Lung (tissue), 12 donors: ENCODE data around the gene DYRK1A. TPM values are rescaled to one million over a fixed set of nuclear protein-coding genes. Genes with fewer than 3 reads are reported as not detected.

Experiments
- ATAC-seq: fragments of 200-7000 bp; cut with Tn5 transposase; one replicate; pipeline ENCODE4 v1.9.1; 2020; ENCODE audit warnings: moderate number of reproducible peaks; ENCODE audit not compliant: insufficient read depth, low FRiP score
- DNase-seq, 3 donors: peaks; one replicate each; pipeline ENCODE4 v3.0.0-alpha.2; 2013 to 2017
- H3K27ac ChIP-seq, 2 donors: one replicate each; pipeline ENCODE4 v1.5.1; 2013; ENCODE audit warnings: mild to moderate bottlenecking in 2 of 2, moderate library complexity in 2 of 2, control low read depth in 1 of 2, inconsistent platforms in 1 of 2, low read depth in 1 of 2, low read length in 1 of 2
- H3K27me3 ChIP-seq, 3 donors: one replicate each; pipeline ENCODE4 v1.5.1; 2013; ENCODE audit warnings: low read length in 2 of 3; ENCODE audit not compliant: control insufficient read depth in 3 of 3, insufficient read depth in 3 of 3
- H3K36me3 ChIP-seq, 4 donors: one replicate each; pipeline ENCODE4 v1.5.1; 2013; ENCODE audit warnings: low read length in 4 of 4, mild to moderate bottlenecking in 1 of 4, moderate library complexity in 1 of 4; ENCODE audit not compliant: control insufficient read depth in 4 of 4, insufficient read depth in 4 of 4
- H3K4me1 ChIP-seq, 5 donors: one replicate each; pipeline ENCODE4 v1.5.1; 2013; ENCODE audit warnings: low read length in 5 of 5, mild to moderate bottlenecking in 2 of 5, moderate library complexity in 1 of 5; ENCODE audit not compliant: control insufficient read depth in 5 of 5, insufficient read depth in 5 of 5
- H3K4me3 ChIP-seq: one replicate; pipeline ENCODE4 v1.5.1; 2013; ENCODE audit warnings: mild to moderate bottlenecking, control low read depth, moderate library complexity
- H3K9ac ChIP-seq, 2 donors: one replicate each; pipeline ENCODE4 v1.5.1; 2013; ENCODE audit warnings: low read length in 2 of 2, control low read depth in 1 of 2; ENCODE audit not compliant: insufficient read depth in 1 of 2
- H3K9me3 ChIP-seq, 4 donors: one replicate each; pipeline ENCODE4 v1.5.1; 2013; ENCODE audit warnings: low read length in 3 of 4, mild to moderate bottlenecking in 1 of 4, moderate library complexity in 1 of 4; ENCODE audit not compliant: control insufficient read depth in 4 of 4, insufficient read depth in 3 of 4
- CTCF ChIP-seq: IDR thresholded peaks from 2 replicates; pipeline ENCODE4 v1.5.1; 2012; ENCODE audit warnings: mild to moderate bottlenecking; ENCODE audit errors: control extremely low read depth, extremely low read depth
- WGBS, 2 donors: extraction: QIAGEN DNeasy Blood & Tissue Kit; methylation state at CpG; one replicate each; pipeline ENCODE4 v1.1.7; 2013; 5-methylcytosine and 5-hydroxymethylcytosine counted together
- polyA plus RNA-seq, 2 donors: library from polyadenylated mRNA; stranded (reverse); fragments of 200-250 nt; gene quantifications; one replicate each; pipeline ENCODE4 v1.2.1, GENCODE V29; 2013
- total RNA-seq, 2 donors: library from RNA; depleted of rRNA in 1 of 2; stranded (reverse); fragments of >200 nt in 1 of 2; gene quantifications; one replicate each; pipeline ENCODE4 v1.2.1, GENCODE V29; 2014 to 2021
- donor health status: control.
- donor health status: control.
- donor health status: Bipolar disorder and iron deficiency.
- donor health status: healthy.
- donor health status: DM: yes; HTN: yes; CAD: no.

Gene DYRK1A
- total and polyA plus RNA-seq, 4 donors: 22.1 to 149 (median 43.3) TPM

GRCh38 chr21:37503848-37504467 is 137.4 kb downstream of the DYRK1A start:
- Histone ChIP-seq H3K9ac (no peak overlapping the region), H3K36me3 (peaks cover 21 to 62% (median 36%) of the 10 kb centered on the region in 4 donors), H3K9me3 (peaks cover 0 to 4% (median 2%) of the 10 kb centered on the region in 4 donors), H3K27ac (no peak overlapping the region), H3K4me1 (no peaks in the 10 kb centered on the region), H3K27me3 (no peaks in the 10 kb centered on the region), H3K4me3 (no peak overlapping the region)
- WGBS, 2 donors: 95 to 96% methylated on average over 5 of the region's 5 CpGs
- no peak for TF ChIP-seq CTCF
- ATAC-seq (no peak), DNase-seq (no peak)

DNA sequence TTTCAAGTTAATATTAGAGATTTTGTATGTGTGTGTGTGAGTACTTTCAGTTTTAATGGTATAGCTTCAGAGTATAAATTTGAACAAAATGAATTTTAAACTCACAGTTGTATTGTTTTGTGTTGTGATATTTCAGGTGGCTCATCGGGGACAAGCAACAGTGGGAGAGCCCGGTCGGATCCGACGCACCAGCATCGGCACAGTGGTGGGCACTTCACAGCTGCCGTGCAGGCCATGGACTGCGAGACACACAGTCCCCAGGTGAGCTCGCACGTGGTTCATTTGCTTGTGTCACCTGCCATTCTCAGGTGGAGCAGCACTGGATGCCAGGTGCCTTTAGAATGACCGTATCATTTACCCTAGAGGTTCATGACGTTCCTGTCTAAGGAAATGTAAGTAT is 139.4 kb downstream of the DYRK1A start:
- no peak for TF ChIP-seq CTCF
- H3K4me1 ChIP-seq: peaks cover 0 to 2% (median 0%) of the 10 kb centered on the region in 5 donors
- DNase-seq: no peak
- no peak for ATAC-seq
- H3K36me3 ChIP-seq: peaks cover 22 to 70% (median 46%) of the 10 kb centered on the region in 4 donors
- H3K9me3 ChIP-seq: peaks cover 0 to 4% (median 2%) of the 10 kb centered on the region in 4 donors
- H3K4me3 ChIP-seq: no peak overlapping the region
- H3K27ac ChIP-seq: no peak overlapping the region
- H3K9ac ChIP-seq: no peak overlapping the region
- no peaks in the 10 kb centered on the region for H3K27me3 ChIP-seq
- 95 to 97% methylated on average over 12 of the region's 12 CpGs for WGBS, 2 donors

GRCh38 chr21:37507716-37508115 is 141.1 kb downstream of the DYRK1A start:
- peaks cover 28 to 71% (median 52%) of the 10 kb centered on the region in 4 donors for H3K36me3 ChIP-seq

More at GRCh38 chr21:37507716-37508115, 141.1 kb downstream of the DYRK1A start:
- no peak for TF ChIP-seq CTCF
- no peak overlapping the region for H3K4me3 ChIP-seq
- H3K27me3 ChIP-seq: no peaks in the 10 kb centered on the region
- peaks cover 0 to 2% (median 0%) of the 10 kb centered on the region in 5 donors for H3K4me1 ChIP-seq
- no peak for ATAC-seq
- WGBS, 2 donors: 83 to 90% methylated on average over 3 of the region's 3 CpGs
- H3K9me3 ChIP-seq: peaks cover 0 to 2% (median 0%) of the 10 kb centered on the region in 4 donors
- no peak overlapping the region for H3K27ac ChIP-seq
- DNase-seq: no peak
- H3K9ac ChIP-seq: no peak overlapping the region
